Superior temporal gyrus (tissue), 1 donor: ENCODE data around the gene FZD4.

ENCODE experiments used
- DNase-seq: peaks from one replicate; pipeline ENCODE4 v3.0.0-alpha.2; 2016; ENCODE audit errors: extremely low spot score

The FZD4 gene

GRCh38 chr11:86912238-86912637, 43.0 kb downstream of the FZD4 start:
- no peak for DNase-seq

- no peak for DNase-seq
Observed at GRCh38 chr11:86910592-86910991, 44.6 kb downstream of the FZD4 start.

GRCh38 chr11:86906198-86906597, 49.0 kb downstream of the FZD4 start:
- no peak for DNase-seq

GRCh38 chr11:86905252-86905651, 49.9 kb downstream of the FZD4 start:
- DNase-seq: no peak

- DNase-seq: no peak
Observed at GRCh38 chr11:86904001-86904400, 51.2 kb downstream of the FZD4 start.

GRCh38 chr11:86902345-86902744, 52.9 kb downstream of the FZD4 start:
- no peak for DNase-seq

GRCh38 chr11:86901599-86901998, 53.6 kb downstream of the FZD4 start:
- DNase-seq: no peak

- no peak for DNase-seq
Observed at GRCh38 chr11:86900162-86900561, 55.0 kb downstream of the FZD4 start.

- DNase-seq: no peak
Observed at GRCh38 chr11:86898689-86899088, 56.5 kb downstream of the FZD4 start.

GRCh38 chr11:86896441-86896841, 58.8 kb downstream of the FZD4 start:
- no peak for DNase-seq
